ENCODE results near the gene CROCC2. TPM values are rescaled to one million over a fixed set of nuclear protein-coding genes. Genes with fewer than 3 reads are reported as not detected.

The CROCC2 gene
- total RNA-seq, 3 donors from 2014 or later = 0.07 to 0.19 TPM; not detected in 1

- peak in 1 of 3 donors; percentile 31 for DNase-seq
- intact Hi-C loops (cut with DNase I, micrococcal nuclease) = no loop called here
- no peak for ATAC-seq
- Histone ChIP-seq H3K36me3 (ENCODE audit: low read depth) (no peaks in the 10 kb centered on the region), H3K4me1 (ENCODE audit: low read depth) (no peaks in the 10 kb centered on the region), H3K4me3 (no peak overlapping the region), H3K9me3 (no peaks in the 10 kb centered on the region)
- TF ChIP-seq CTCF (IDR thresholded peaks at IDR 0.05) = no peak
Observed at GRCh38 chr2:240932001-240932723, 26.0 kb downstream of the CROCC2 start.

GRCh38 chr2:240932724-240933047, 26.6 kb downstream of the CROCC2 start:
- Histone ChIP-seq H3K4me1 (ENCODE audit: low read depth) (no peaks in the 10 kb centered on the region), H3K4me3 (no peak overlapping the region), H3K36me3 (ENCODE audit: low read depth) (no peaks in the 10 kb centered on the region), H3K9me3 (no peaks in the 10 kb centered on the region)
- intact Hi-C loops (cut with DNase I, micrococcal nuclease) = no loop called here
- DNase-seq (no peak), ATAC-seq (no peak)
- TF ChIP-seq CTCF (IDR thresholded peaks at IDR 0.05) = no peak

- no peak for TF ChIP-seq CTCF (IDR thresholded peaks at IDR 0.05)
Observed at GRCh38 chr2:240933048-240933965, 27.2 kb downstream of the CROCC2 start.

GRCh38 chr2:240933966-240934700, 28.0 kb downstream of the CROCC2 start:
- TF ChIP-seq CTCF (IDR thresholded peaks at IDR 0.05) = no peak
- no peaks in the 10 kb centered on the region for H3K9me3 ChIP-seq
- H3K36me3 ChIP-seq (ENCODE audit: low read depth) = no peaks in the 10 kb centered on the region
- DNase-seq (peak in 2 of 3 donors; percentile 27 to 42), ATAC-seq (peak; percentile 31)
- intact Hi-C loops (cut with DNase I, micrococcal nuclease) = no loop called here
- H3K4me1 ChIP-seq (ENCODE audit: low read depth) = no peaks in the 10 kb centered on the region
- no peak overlapping the region for H3K4me3 ChIP-seq

More at GRCh38 chr2:240933048-240933965, 27.2 kb downstream of the CROCC2 start:
- peak in 2 of 3 donors; percentile 29 to 39 for DNase-seq
- intact Hi-C loops (cut with DNase I, micrococcal nuclease) = no loop called here
- Histone ChIP-seq H3K4me3 (no peak overlapping the region), H3K9me3 (no peaks in the 10 kb centered on the region), H3K36me3 (ENCODE audit: low read depth) (no peaks in the 10 kb centered on the region), H3K4me1 (ENCODE audit: low read depth) (no peaks in the 10 kb centered on the region)
- ATAC-seq = no peak

- DNase-seq (peak in 1 of 3 donors; percentile 43), ATAC-seq (no peak)
- Histone ChIP-seq H3K9me3 (no peaks in the 10 kb centered on the region), H3K36me3 (ENCODE audit: low read depth) (no peaks in the 10 kb centered on the region), H3K4me1 (ENCODE audit: low read depth) (no peaks in the 10 kb centered on the region), H3K4me3 (no peak overlapping the region)
- intact Hi-C loops (cut with DNase I, micrococcal nuclease) = no loop called here
- TF ChIP-seq CTCF (IDR thresholded peaks at IDR 0.05) = no peak
Observed at GRCh38 chr2:240934701-240935102, 28.6 kb downstream of the CROCC2 start.

All from mucosa of descending colon (tissue), 3 donors.